Measurements from ENCODE around the gene WDR46. TPM values are rescaled to one million over a fixed set of nuclear protein-coding genes. Genes with fewer than 3 reads are reported as not detected.

Gene WDR46, protein sequence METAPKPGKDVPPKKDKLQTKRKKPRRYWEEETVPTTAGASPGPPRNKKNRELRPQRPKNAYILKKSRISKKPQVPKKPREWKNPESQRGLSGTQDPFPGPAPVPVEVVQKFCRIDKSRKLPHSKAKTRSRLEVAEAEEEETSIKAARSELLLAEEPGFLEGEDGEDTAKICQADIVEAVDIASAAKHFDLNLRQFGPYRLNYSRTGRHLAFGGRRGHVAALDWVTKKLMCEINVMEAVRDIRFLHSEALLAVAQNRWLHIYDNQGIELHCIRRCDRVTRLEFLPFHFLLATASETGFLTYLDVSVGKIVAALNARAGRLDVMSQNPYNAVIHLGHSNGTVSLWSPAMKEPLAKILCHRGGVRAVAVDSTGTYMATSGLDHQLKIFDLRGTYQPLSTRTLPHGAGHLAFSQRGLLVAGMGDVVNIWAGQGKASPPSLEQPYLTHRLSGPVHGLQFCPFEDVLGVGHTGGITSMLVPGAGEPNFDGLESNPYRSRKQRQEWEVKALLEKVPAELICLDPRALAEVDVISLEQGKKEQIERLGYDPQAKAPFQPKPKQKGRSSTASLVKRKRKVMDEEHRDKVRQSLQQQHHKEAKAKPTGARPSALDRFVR
- 10 to 100 TPM; 25.0 to 87.2 (median 55.8) TPM for total RNA-seq

DNA sequence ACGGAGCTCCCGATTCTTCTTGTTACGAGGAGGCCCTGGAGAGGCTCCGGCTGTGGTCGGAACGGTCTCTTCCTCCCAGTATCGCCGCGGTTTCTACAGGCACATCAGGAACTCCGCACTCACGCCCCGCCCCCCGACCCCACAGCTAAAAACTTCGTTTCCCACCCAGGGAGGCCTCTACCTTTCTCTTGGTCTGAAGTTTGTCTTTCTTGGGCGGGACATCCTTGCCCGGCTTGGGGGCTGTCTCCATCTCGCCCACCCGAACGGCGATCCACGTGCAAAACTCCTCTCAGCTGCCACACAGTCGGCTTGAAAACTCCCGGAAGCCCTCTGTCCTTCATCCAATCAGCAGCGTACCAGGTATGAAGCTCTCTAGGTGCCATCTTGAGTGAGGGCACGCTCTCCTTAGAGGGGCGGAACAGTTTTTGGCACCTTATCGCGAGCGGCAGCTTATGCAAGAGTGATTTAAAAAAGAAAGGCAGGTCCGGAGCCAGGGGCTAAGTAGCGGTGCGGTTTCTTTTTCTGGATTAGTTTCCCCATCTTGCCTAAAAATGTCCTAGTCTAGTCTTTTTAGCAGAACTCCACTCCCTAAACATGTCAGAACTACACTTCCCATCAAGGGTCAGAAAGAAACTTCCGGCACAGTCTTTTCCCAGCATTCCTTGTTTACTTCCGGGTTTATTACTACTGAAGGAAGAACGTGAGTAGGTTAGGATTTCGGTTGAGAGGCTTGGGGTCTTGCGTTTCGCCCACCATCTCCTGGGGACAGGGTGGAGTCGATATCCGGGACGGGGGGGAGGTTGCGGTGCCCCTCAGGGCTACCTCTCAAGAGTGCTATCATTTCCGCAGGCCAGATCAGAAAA is at the start of gene WDR46, which contains the start of gene PFDN6:
TSS of gene WDR46 (minus strand) at position 319 of the 863 bp plus-strand sequence. CDS start at position 250, 69 bp downstream.
TSS of gene PFDN6 (plus strand) at position 681 of the 863 bp plus-strand sequence. CDS start 256 bp downstream, outside the sequence.
- Histone ChIP-seq H3K27me3 (no peaks in the 10 kb centered on the region), H3K4me3 (peak within 1 kb of the TSS; percentile 69 to 93 (median 79)), H3K36me3 (peaks cover 0 to 8% (median 0%) of the 10 kb centered on the region in 4 donors), H3K4me1 (peaks cover 6 to 21% (median 20%) of the 10 kb centered on the region in 4 donors), H3K9me3 (no peaks in the 10 kb centered on the region), H3K27ac (peak within 1 kb of the TSS; percentile 80 to 89 (median 86))
- 0% methylated on average over 43 of the region's 43 CpGs; no CpG with 5 or more reads in 1 of the 2 donors for WGBS, 2 donors (ENCODE audit: low coverage in 1 of 2)
- intact Hi-C loops (cut with DNase I; ENCODE audit: low total_unique reads) = no loop called here
- TF ChIP-seq POLR2AphosphoS5 (IDR thresholded peaks at IDR 0.05) (peak; percentile 62 to 70 (median 66)), EP300 (IDR thresholded peaks at IDR 0.05; ENCODE audit: low read depth) (no peak), POLR2A (IDR thresholded peaks at IDR 0.05) (peak; percentile 32)
- in situ Hi-C loops (cut with MboI; ENCODE audit: low pct_ligation_motif_present in 1 of 4, low pct_unique_long_range_greater_than_20kb in 1 of 4, low sequenced_read_pairs in 3 of 4) = no loop called here
- peak; percentile 84 for DNase-seq

DNA sequence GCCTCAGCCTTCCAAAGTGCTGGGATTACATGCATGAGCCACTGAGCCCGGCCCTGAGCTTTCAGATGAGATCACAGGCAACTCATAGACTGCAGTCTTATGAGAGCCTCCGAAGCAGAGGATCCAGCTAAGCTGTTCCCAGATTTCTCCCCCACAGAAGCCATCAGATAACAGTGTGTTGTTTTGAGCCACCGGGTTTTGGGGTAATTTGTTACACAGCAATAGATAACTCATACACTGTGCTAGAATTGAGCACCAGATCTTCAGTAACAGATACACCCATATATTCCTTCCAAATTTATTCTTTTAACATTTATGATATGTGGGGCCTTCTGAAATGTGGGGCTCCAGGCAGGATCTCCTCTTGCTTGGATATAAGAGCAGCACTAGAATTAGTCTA is 47.5 kb upstream of the WDR46 start:
- intact Hi-C loops (cut with DNase I; ENCODE audit: low total_unique reads) (no loop called here), in situ Hi-C loops (cut with MboI; ENCODE audit: low pct_ligation_motif_present in 1 of 4, low pct_unique_long_range_greater_than_20kb in 1 of 4, low sequenced_read_pairs in 3 of 4) (no loop called here)
- 93% methylated on average over 3 of the region's 3 CpGs; no CpG with 5 or more reads in 1 of the 2 donors for WGBS, 2 donors (ENCODE audit: low coverage in 1 of 2)
- no peaks in the 10 kb centered on the region for H3K36me3 ChIP-seq
- no peak overlapping the region for H3K27ac ChIP-seq
- H3K4me3 ChIP-seq = no peak overlapping the region
- no peaks in the 10 kb centered on the region for H3K9me3 ChIP-seq
- no peaks in the 10 kb centered on the region for H3K27me3 ChIP-seq
- TF ChIP-seq EP300 (IDR thresholded peaks at IDR 0.05; ENCODE audit: low read depth) (no peak), POLR2AphosphoS5 (IDR thresholded peaks at IDR 0.05) (no peak), POLR2A (IDR thresholded peaks at IDR 0.05) (no peak)
- TF ChIP-seq, protein P1, sequence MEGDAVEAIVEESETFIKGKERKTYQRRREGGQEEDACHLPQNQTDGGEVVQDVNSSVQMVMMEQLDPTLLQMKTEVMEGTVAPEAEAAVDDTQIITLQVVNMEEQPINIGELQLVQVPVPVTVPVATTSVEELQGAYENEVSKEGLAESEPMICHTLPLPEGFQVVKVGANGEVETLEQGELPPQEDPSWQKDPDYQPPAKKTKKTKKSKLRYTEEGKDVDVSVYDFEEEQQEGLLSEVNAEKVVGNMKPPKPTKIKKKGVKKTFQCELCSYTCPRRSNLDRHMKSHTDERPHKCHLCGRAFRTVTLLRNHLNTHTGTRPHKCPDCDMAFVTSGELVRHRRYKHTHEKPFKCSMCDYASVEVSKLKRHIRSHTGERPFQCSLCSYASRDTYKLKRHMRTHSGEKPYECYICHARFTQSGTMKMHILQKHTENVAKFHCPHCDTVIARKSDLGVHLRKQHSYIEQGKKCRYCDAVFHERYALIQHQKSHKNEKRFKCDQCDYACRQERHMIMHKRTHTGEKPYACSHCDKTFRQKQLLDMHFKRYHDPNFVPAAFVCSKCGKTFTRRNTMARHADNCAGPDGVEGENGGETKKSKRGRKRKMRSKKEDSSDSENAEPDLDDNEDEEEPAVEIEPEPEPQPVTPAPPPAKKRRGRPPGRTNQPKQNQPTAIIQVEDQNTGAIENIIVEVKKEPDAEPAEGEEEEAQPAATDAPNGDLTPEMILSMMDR (IDR thresholded peaks at IDR 0.05) = no peak
- no peak for DNase-seq
- no peaks in the 10 kb centered on the region for H3K4me1 ChIP-seq

DNA sequence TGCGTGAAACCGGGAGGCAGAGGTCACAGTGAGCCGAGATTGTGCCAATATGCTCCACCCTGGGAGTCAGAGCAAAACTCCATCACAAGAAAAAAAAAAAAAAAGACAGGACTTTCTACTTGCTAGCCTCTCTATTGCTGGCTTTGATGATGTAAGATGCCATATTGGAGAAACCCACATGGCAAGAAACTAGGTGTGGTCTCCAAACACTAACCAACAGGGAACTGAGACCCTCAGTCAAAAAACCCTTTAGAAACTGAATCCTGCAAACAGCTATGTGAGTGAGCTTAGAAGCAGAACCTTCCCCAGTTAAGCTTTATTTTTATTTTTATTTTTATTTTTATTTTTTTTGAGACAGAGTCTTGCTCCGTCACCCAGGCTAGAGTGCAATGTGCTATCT is 46.9 kb upstream of the WDR46 start:
- in situ Hi-C loops (cut with MboI; ENCODE audit: low pct_ligation_motif_present in 1 of 4, low pct_unique_long_range_greater_than_20kb in 1 of 4, low sequenced_read_pairs in 3 of 4) (no loop called here), intact Hi-C loops (cut with DNase I; ENCODE audit: low total_unique reads) (no loop called here)
- Histone ChIP-seq H3K4me1 (no peaks in the 10 kb centered on the region), H3K9me3 (no peaks in the 10 kb centered on the region), H3K27me3 (no peaks in the 10 kb centered on the region), H3K4me3 (no peak overlapping the region), H3K27ac (no peak overlapping the region), H3K36me3 (no peaks in the 10 kb centered on the region)
- no peak for DNase-seq
- 64 to 68% methylated on average over 4 of the region's 4 CpGs for WGBS, 2 donors (ENCODE audit: low coverage in 1 of 2)
- TF ChIP-seq POLR2AphosphoS5 (IDR thresholded peaks at IDR 0.05) (no peak), EP300 (IDR thresholded peaks at IDR 0.05; ENCODE audit: low read depth) (no peak), POLR2A (IDR thresholded peaks at IDR 0.05) (no peak)
- TF ChIP-seq, protein P1 (IDR thresholded peaks at IDR 0.05) = no peak

DNA sequence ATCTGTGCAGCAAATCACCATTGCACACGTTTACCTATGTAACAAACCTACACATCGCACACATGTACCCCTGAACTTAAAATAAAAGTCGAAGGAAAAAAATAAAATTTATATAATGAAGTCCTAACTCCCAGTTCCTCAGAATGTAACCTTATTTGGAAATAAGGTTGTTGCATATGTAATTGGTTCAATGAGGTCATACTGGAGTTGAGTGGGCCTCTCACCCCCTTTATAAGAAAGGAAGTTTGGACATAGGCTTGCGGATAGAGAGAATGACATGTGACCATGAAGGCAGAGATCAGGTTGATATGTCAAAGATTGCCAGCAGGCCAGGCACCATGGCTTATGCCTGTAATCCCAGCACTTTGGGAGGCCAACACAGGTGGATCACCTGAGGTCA is 44.6 kb upstream of the WDR46 start:
- no peak overlapping the region for H3K27ac ChIP-seq
- H3K9me3 ChIP-seq = no peaks in the 10 kb centered on the region
- TF ChIP-seq POLR2AphosphoS5 (IDR thresholded peaks at IDR 0.05) (no peak), EP300 (IDR thresholded peaks at IDR 0.05; ENCODE audit: low read depth) (no peak), POLR2A (IDR thresholded peaks at IDR 0.05) (no peak)
- TF ChIP-seq, protein P1 (IDR thresholded peaks at IDR 0.05) = no peak
- intact Hi-C loops (cut with DNase I; ENCODE audit: low total_unique reads) = no loop called here
- no peak overlapping the region for H3K4me3 ChIP-seq
- no peaks in the 10 kb centered on the region for H3K36me3 ChIP-seq
- no peaks in the 10 kb centered on the region for H3K27me3 ChIP-seq
- in situ Hi-C loops (cut with MboI; ENCODE audit: low pct_ligation_motif_present in 1 of 4, low pct_unique_long_range_greater_than_20kb in 1 of 4, low sequenced_read_pairs in 3 of 4) = no loop called here
- no peaks in the 10 kb centered on the region for H3K4me1 ChIP-seq
- WGBS, 2 donors (ENCODE audit: low coverage in 1 of 2) = 92 to 93% methylated on average over 4 of the region's 4 CpGs
- DNase-seq = no peak
